Astrocyte (in vitro differentiated cells and primary cell): ENCODE results near the gene PRG3. TPM values are rescaled to one million over a fixed set of nuclear protein-coding genes. Genes with fewer than 3 reads are reported as not detected.

Experiments used
- DNase-seq: peaks from one replicate; pipeline ENCODE4 v3.0.0-alpha.2; 2010; ENCODE audit warnings: low read depth
- FAIRE-seq: peaks from 2 replicates; lab custom pipeline; 2011; peaks lifted over from hg19 to GRCh38; lab: Jason Lieb, UNC
- H2AFZ ChIP-seq: 2 replicates; pipeline ENCODE4 v1.6.0; 2012; ENCODE audit warnings: low read depth, low read length, inconsistent platforms
- H3K27ac ChIP-seq: 2 replicates; pipeline ENCODE4 v1.5.1; 2011; ENCODE audit warnings: low read depth, low read length, inconsistent platforms
- H3K27me3 ChIP-seq: 2 replicates; pipeline ENCODE4 v1.6.0; 2011; ENCODE audit warnings: low read length, inconsistent platforms; ENCODE audit not compliant: insufficient read depth
- H3K36me3 ChIP-seq: 2 replicates; pipeline ENCODE4 v1.5.1; 2011; ENCODE audit warnings: low read length, inconsistent platforms; ENCODE audit not compliant: insufficient read depth
- H3K4me1 ChIP-seq: 2 replicates; pipeline ENCODE4 v1.5.1; 2011; ENCODE audit warnings: low read length, inconsistent platforms; ENCODE audit not compliant: insufficient read depth
- H3K4me2 ChIP-seq: 2 replicates; pipeline ENCODE4 v1.6.0; 2012; ENCODE audit warnings: low read length, inconsistent platforms
- H3K4me3 ChIP-seq: 2 replicates; pipeline ENCODE4 v1.5.1; 2011; ENCODE audit warnings: low read depth, mild to moderate bottlenecking, low read length, inconsistent platforms; ENCODE audit not compliant: insufficient read depth
- H3K79me2 ChIP-seq: 2 replicates; pipeline ENCODE4 v1.6.0; 2012; ENCODE audit warnings: mild to moderate bottlenecking, low read length, inconsistent platforms; ENCODE audit not compliant: insufficient read depth
- H3K9ac ChIP-seq: 2 replicates; pipeline ENCODE4 v1.6.0; 2012; ENCODE audit warnings: mild to moderate bottlenecking, low read length, inconsistent platforms
- H3K9me3 ChIP-seq: 2 replicates; pipeline ENCODE4 v1.5.1; 2012; ENCODE audit warnings: low read depth, mild to moderate bottlenecking, low read length, inconsistent platforms; ENCODE audit not compliant: insufficient read depth
- H4K20me1 ChIP-seq: 2 replicates; pipeline ENCODE4 v1.6.0; 2012; ENCODE audit warnings: low read length, inconsistent platforms; ENCODE audit not compliant: insufficient read depth
- H3K27ac Mint-ChIP-seq: one replicate; pipeline ENCODE4 v1.8.0; 2021; ENCODE audit warnings: mild to moderate bottlenecking, mixed read lengths; ENCODE audit not compliant: unreplicated experiment
- H3K27me3 Mint-ChIP-seq: one replicate; pipeline ENCODE4 v1.8.0; 2021; ENCODE audit warnings: low read depth, mixed read lengths; ENCODE audit not compliant: unreplicated experiment
- H3K36me3 Mint-ChIP-seq: one replicate; pipeline ENCODE4 v1.8.0; 2021; ENCODE audit warnings: low read depth, mixed read lengths; ENCODE audit not compliant: unreplicated experiment
- H3K4me1 Mint-ChIP-seq: one replicate; pipeline ENCODE4 v1.8.0; 2021; ENCODE audit warnings: low read depth, mixed read lengths; ENCODE audit not compliant: unreplicated experiment
- H3K4me3 Mint-ChIP-seq: one replicate; pipeline ENCODE4 v1.8.0; 2021; ENCODE audit warnings: mild to moderate bottlenecking, moderate library complexity, mixed read lengths; ENCODE audit not compliant: unreplicated experiment
- H3K9me3 Mint-ChIP-seq: one replicate; pipeline ENCODE4 v1.8.0; 2021; ENCODE audit warnings: mild to moderate bottlenecking, mixed read lengths; ENCODE audit not compliant: unreplicated experiment
- EZH2 ChIP-seq: IDR thresholded peaks from 2 replicates; pipeline ENCODE4 v1.6.1; 2012; ENCODE audit warnings: mild to moderate bottlenecking, low read length, inconsistent platforms; ENCODE audit not compliant: insufficient read depth
- total RNA-seq: library from RNA; stranded (reverse); gene quantifications from 2 replicates; pipeline ENCODE4 v1.2.1, GENCODE V29; 2021
- TF ChIP-seq, protein P1 (sequence below): IDR thresholded peaks from 2 replicates; pipeline ENCODE4 v1.5.1; 2011; ENCODE audit warnings: low read depth, mild to moderate bottlenecking, inconsistent platforms, low read length, moderate library complexity; ENCODE audit not compliant: insufficient read depth

The PRG3 gene
- total RNA-seq, 1 donor from 2014 or later, result not detected

DNA sequence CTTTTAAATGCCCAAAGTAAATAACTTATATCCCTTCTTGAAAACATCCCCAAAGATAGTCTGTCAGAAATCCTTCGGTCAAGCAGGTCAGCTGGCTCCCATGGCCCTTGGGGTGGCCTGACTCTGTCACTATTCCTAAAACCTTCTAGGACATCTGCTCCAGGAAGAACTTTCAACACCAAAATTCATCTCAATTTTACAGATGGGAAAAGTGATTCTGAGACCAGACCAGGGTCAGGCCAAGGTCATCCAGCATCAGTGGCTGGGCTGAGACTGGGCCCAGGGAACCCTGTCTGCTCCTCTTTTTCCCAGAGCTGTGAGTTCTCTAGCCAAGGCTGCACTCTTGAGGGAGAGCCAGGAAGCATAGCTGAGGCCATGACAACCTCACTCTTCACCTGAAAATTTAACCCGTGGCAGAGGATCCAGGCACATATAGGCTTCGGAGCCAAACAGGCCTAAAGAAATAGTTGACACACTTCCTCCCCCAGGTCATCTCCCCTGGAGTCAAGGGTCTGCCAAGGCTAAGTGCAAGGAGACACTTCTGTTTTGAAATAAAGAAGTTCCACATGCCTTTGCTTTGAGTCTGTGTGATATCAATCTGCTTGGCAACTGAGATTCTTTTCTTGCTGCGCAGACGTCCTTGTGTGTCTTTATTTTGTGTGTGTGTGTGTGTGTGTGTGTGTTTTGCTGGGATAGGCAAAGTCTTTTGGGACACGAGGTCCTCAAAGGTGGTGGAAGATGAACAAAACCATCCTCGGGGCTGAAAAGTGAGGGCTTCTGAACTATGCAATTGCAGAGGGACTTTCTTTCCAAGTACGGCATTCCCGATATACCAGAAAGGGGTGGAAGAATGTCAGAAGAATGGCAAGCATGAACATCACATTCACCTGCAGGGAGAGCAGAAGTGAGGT lies 26.3 kb upstream of the PRG3 start:
- no peak for DNase-seq
- TF ChIP-seq EZH2, result no peak
- TF ChIP-seq, protein P1, sequence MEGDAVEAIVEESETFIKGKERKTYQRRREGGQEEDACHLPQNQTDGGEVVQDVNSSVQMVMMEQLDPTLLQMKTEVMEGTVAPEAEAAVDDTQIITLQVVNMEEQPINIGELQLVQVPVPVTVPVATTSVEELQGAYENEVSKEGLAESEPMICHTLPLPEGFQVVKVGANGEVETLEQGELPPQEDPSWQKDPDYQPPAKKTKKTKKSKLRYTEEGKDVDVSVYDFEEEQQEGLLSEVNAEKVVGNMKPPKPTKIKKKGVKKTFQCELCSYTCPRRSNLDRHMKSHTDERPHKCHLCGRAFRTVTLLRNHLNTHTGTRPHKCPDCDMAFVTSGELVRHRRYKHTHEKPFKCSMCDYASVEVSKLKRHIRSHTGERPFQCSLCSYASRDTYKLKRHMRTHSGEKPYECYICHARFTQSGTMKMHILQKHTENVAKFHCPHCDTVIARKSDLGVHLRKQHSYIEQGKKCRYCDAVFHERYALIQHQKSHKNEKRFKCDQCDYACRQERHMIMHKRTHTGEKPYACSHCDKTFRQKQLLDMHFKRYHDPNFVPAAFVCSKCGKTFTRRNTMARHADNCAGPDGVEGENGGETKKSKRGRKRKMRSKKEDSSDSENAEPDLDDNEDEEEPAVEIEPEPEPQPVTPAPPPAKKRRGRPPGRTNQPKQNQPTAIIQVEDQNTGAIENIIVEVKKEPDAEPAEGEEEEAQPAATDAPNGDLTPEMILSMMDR, result no peak
- peaks cover 15% of the 10 kb centered on the region for H3K36me3 Mint-ChIP-seq

DNA sequence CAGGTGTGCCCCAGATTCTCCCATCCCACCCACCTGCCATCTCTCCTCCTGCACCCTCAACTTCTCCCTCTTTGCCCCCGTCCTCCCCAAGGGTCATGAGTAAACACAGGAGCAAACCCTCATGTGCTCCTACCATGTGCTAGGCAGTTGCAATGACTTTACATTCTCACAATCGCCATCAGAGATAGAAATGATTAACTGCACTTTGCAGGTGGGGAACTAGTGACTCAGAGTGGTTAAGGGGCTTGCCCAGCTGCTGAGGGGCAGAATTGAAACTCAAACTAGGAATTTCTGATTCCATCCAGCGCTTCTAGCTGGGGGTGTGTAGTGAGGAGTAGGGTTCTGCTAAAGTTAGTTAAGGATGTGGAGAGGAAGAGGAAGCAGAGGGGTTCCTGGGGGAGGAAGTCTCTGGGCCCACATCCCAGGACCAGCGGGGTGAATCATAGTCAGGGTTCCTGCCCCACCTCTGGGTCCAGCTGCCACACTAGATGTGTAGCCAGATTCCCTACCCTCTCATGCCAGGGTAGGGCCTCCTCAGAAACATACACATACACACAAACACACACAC lies 25.5 kb upstream of the PRG3 start:
- Histone ChIP-seq H3K27ac (no peak overlapping the region), H3K4me3 (no peak overlapping the region), H3K36me3 (peaks cover 6% of the 10 kb centered on the region), H3K4me2 (no peak overlapping the region), H3K9me3 (no peaks in the 10 kb centered on the region), H2AFZ (no peak overlapping the region), H4K20me1 (no peaks in the 10 kb centered on the region), H3K27me3 (peaks cover 2% of the 10 kb centered on the region), H3K9ac (no peak overlapping the region), H3K4me1 (no peaks in the 10 kb centered on the region), H3K79me2 (no peaks in the 10 kb centered on the region)
- FAIRE-seq (no peak), DNase-seq (peak; percentile 42)
- H3K4me1 Mint-ChIP-seq, result peaks cover 26% of the 10 kb centered on the region
- no peaks in the 10 kb centered on the region for H3K9me3 Mint-ChIP-seq
- no peak for TF ChIP-seq EZH2
- TF ChIP-seq, protein P1, result no peak
- peaks cover 9% of the 10 kb centered on the region for H3K27me3 Mint-ChIP-seq
- peaks cover 15% of the 10 kb centered on the region for H3K36me3 Mint-ChIP-seq
- H3K27ac Mint-ChIP-seq, result peak overlapping the region; percentile 34
- no peak overlapping the region for H3K4me3 Mint-ChIP-seq

More for the DNA sequence above, 26.3 kb upstream of the PRG3 start:
- Histone ChIP-seq H3K4me2 (no peak overlapping the region), H4K20me1 (no peaks in the 10 kb centered on the region), H3K4me3 (no peak overlapping the region), H3K9ac (no peak overlapping the region), H3K79me2 (no peaks in the 10 kb centered on the region), H2AFZ (no peak overlapping the region), H3K4me1 (no peaks in the 10 kb centered on the region), H3K27ac (no peak overlapping the region), H3K27me3 (peaks cover 2% of the 10 kb centered on the region), H3K36me3 (peaks cover 6% of the 10 kb centered on the region), H3K9me3 (no peaks in the 10 kb centered on the region)
- H3K4me3 Mint-ChIP-seq, result no peak overlapping the region
- no peak for FAIRE-seq
- H3K9me3 Mint-ChIP-seq, result no peaks in the 10 kb centered on the region
- H3K4me1 Mint-ChIP-seq, result peaks cover 26% of the 10 kb centered on the region
- peaks cover 9% of the 10 kb centered on the region for H3K27me3 Mint-ChIP-seq
- H3K27ac Mint-ChIP-seq, result peak overlapping the region; percentile 26
